ENCODE data around the gene CXCL3. TPM values are rescaled to one million over a fixed set of nuclear protein-coding genes. Genes with fewer than 3 reads are reported as not detected.

Gene CXCL3
- total RNA-seq, 1 experiment from 2014 or later: 0.23 TPM

- TF ChIP-seq CTCF (IDR thresholded peaks at IDR 0.05): no peak
- no peak for TF ChIP-seq SIN3A (IDR thresholded peaks at IDR 0.05; ENCODE audit: borderline replicate concordance, insufficient read depth, low read depth, low read length)
- no peak for TF ChIP-seq POLR2AphosphoS5 (IDR thresholded peaks at IDR 0.05; ENCODE audit: low read depth, low read length)
- no peak for TF ChIP-seq REST (IDR thresholded peaks at IDR 0.05; ENCODE audit: insufficient read depth in 1 of 2, low read depth in 2 of 2, low read length in 1 of 2)
- no peak for TF ChIP-seq TCF7L2 (IDR thresholded peaks at IDR 0.05; ENCODE audit: low read depth, low read length)
- CTCF ChIA-PET: no interaction called here
- intact Hi-C loops (cut with micrococcal nuclease; ENCODE audit: unreplicated experiment): no loop called here
These were observed 29.1 kb upstream of the CXCL3 start for GRCh38 chr4:74067586-74067985.

GRCh38 chr4:74066232-74066631 is 27.7 kb upstream of the CXCL3 start:
- BruUV-seq (replicated peaks): no TSS peak
- intact Hi-C loops (cut with micrococcal nuclease; ENCODE audit: unreplicated experiment) (no loop called here), in situ Hi-C loops (cut with HindIII; ENCODE audit: low pct_unique_long_range_greater_than_20kb, low sequenced_read_pairs) (no loop called here)
- POLR2A ChIA-PET: no interaction called here
- DNase-seq (ENCODE audit: low read depth, low spot score): no peak
- CTCF ChIA-PET: no interaction called here
- H3K4me1 ChIP-seq (ENCODE audit: control insufficient read depth, insufficient read depth, low read length): no peaks in the 10 kb centered on the region
- H3K27ac ChIP-seq (ENCODE audit: low read length): no peak overlapping the region
- no peak for TF ChIP-seq POLR2AphosphoS5 (IDR thresholded peaks at IDR 0.05; ENCODE audit: low read depth, low read length)
- no peak overlapping the region for H3K4me3 ChIP-seq (ENCODE audit: low read depth in 2 of 2, low read length in 2 of 2)
- H3K27me3 ChIP-seq (ENCODE audit: control insufficient read depth, insufficient read depth, low read length): no peaks in the 10 kb centered on the region
- no peak for ATAC-seq
- H3K9me3 ChIP-seq (ENCODE audit: control insufficient read depth, insufficient read depth, low read depth, low read length): no peaks in the 10 kb centered on the region; the same call in 1 of the 2 replicates
- H3K36me3 ChIP-seq (ENCODE audit: control insufficient read depth, insufficient read depth, low read length): no peaks in the 10 kb centered on the region

More at GRCh38 chr4:74067586-74067985, 29.1 kb upstream of the CXCL3 start:
- ATAC-seq: no peak
- POLR2A ChIA-PET: no interaction called here
- H3K4me1 ChIP-seq (ENCODE audit: control insufficient read depth, insufficient read depth, low read length): no peaks in the 10 kb centered on the region
- DNase-seq (ENCODE audit: low read depth, low spot score): no peak
- H3K27me3 ChIP-seq (ENCODE audit: control insufficient read depth, insufficient read depth, low read length): no peaks in the 10 kb centered on the region
- H3K4me3 ChIP-seq (ENCODE audit: low read depth in 2 of 2, low read length in 2 of 2): no peak overlapping the region
- H3K27ac ChIP-seq (ENCODE audit: low read length): no peak overlapping the region
- no TSS peak for BruUV-seq (replicated peaks)
- no peaks in the 10 kb centered on the region; the same call in 1 of the 2 replicates for H3K9me3 ChIP-seq (ENCODE audit: control insufficient read depth, insufficient read depth, low read depth, low read length)
- in situ Hi-C loops (cut with HindIII; ENCODE audit: low pct_unique_long_range_greater_than_20kb, low sequenced_read_pairs): no loop called here
- H3K36me3 ChIP-seq (ENCODE audit: control insufficient read depth, insufficient read depth, low read length): no peaks in the 10 kb centered on the region

GRCh38 chr4:74065115-74065642 is 26.7 kb upstream of the CXCL3 start:
- ATAC-seq (no peak), DNase-seq (ENCODE audit: low read depth, low spot score) (no peak)
- no peaks in the 10 kb centered on the region; the same call in 1 of the 2 replicates for H3K9me3 ChIP-seq (ENCODE audit: control insufficient read depth, insufficient read depth, low read depth, low read length)
- no peak overlapping the region for H3K4me3 ChIP-seq (ENCODE audit: low read depth in 2 of 2, low read length in 2 of 2)
- POLR2A ChIA-PET: no interaction called here
- no TSS peak for BruUV-seq (replicated peaks)
- no peaks in the 10 kb centered on the region for H3K4me1 ChIP-seq (ENCODE audit: control insufficient read depth, insufficient read depth, low read length)
- no peaks in the 10 kb centered on the region for H3K36me3 ChIP-seq (ENCODE audit: control insufficient read depth, insufficient read depth, low read length)
- in situ Hi-C loops (cut with HindIII; ENCODE audit: low pct_unique_long_range_greater_than_20kb, low sequenced_read_pairs): no loop called here
- intact Hi-C loops (cut with micrococcal nuclease; ENCODE audit: unreplicated experiment): no loop called here
- CTCF ChIA-PET: no interaction called here
- no peak for TF ChIP-seq TCF7L2 (IDR thresholded peaks at IDR 0.05; ENCODE audit: low read depth, low read length)
- no peak for TF ChIP-seq REST (IDR thresholded peaks at IDR 0.05; ENCODE audit: insufficient read depth in 1 of 2, low read depth in 2 of 2, low read length in 1 of 2)
- TF ChIP-seq POLR2AphosphoS5 (IDR thresholded peaks at IDR 0.05; ENCODE audit: low read depth, low read length): no peak
- no peak for TF ChIP-seq SIN3A (IDR thresholded peaks at IDR 0.05; ENCODE audit: borderline replicate concordance, insufficient read depth, low read depth, low read length)
- TF ChIP-seq CTCF (IDR thresholded peaks at IDR 0.05): no peak
- H3K27ac ChIP-seq (ENCODE audit: low read length): no peak overlapping the region
- H3K27me3 ChIP-seq (ENCODE audit: control insufficient read depth, insufficient read depth, low read length): no peaks in the 10 kb centered on the region

Data from Panc1 (cell line).